ENCODE data around the gene SART1.

SART1 gene

GRCh38 chr11:65965986-65966762 lies 4.6 kb downstream of the SART1 start:
- DNase-seq (ENCODE audit: low read depth): no peak
- H3K4me3 ChIP-seq (replicated peaks; ENCODE audit: low read depth, low read length): no peak overlapping the region
- TF ChIP-seq CTCF (IDR thresholded peaks at IDR 0.05; ENCODE audit: low read length, missing control alignments): no peak

- H3K4me3 ChIP-seq (replicated peaks; ENCODE audit: low read depth, low read length): no peak overlapping the region
- TF ChIP-seq CTCF (IDR thresholded peaks at IDR 0.05; ENCODE audit: low read length, missing control alignments): no peak
- DNase-seq (ENCODE audit: low read depth): no peak
Observed at GRCh38 chr11:65967329-65967934, 5.9 kb downstream of the SART1 start.

- no peak for DNase-seq (ENCODE audit: low read depth)
- TF ChIP-seq CTCF (IDR thresholded peaks at IDR 0.05; ENCODE audit: low read length, missing control alignments): no peak
- H3K4me3 ChIP-seq (replicated peaks; ENCODE audit: low read depth, low read length): no peak overlapping the region
Observed at GRCh38 chr11:65968600-65969482, 7.3 kb downstream of the SART1 start.

GRCh38 chr11:65972116-65972515 lies 10.6 kb downstream of the SART1 start:
- DNase-seq (ENCODE audit: low read depth): no peak
- no peak for TF ChIP-seq CTCF (IDR thresholded peaks at IDR 0.05; ENCODE audit: low read length, missing control alignments)

GRCh38 chr11:65973439-65974110 lies 12.0 kb downstream of the SART1 start:
- DNase-seq (ENCODE audit: low read depth): no peak
- no peak for TF ChIP-seq CTCF (IDR thresholded peaks at IDR 0.05; ENCODE audit: low read length, missing control alignments)
- H3K4me3 ChIP-seq (replicated peaks; ENCODE audit: low read depth, low read length): no peak overlapping the region

More at GRCh38 chr11:65972116-65972515, 10.6 kb downstream of the SART1 start:
- no peak overlapping the region for H3K4me3 ChIP-seq (replicated peaks; ENCODE audit: low read depth, low read length)

- no peak for TF ChIP-seq CTCF (IDR thresholded peaks at IDR 0.05; ENCODE audit: low read length, missing control alignments)
- no peak overlapping the region for H3K4me3 ChIP-seq (replicated peaks; ENCODE audit: low read depth, low read length)
- no peak for DNase-seq (ENCODE audit: low read depth)
Observed at GRCh38 chr11:65975771-65976170, 14.2 kb downstream of the SART1 start.
